Hepatocyte (in vitro differentiated cells): ENCODE results near the gene ATG16L1.

ENCODE experiments used
- EZH2 ChIP-seq: fragments of 200-600 bp; sonication (generic); IDR thresholded peaks from 2 replicates; pipeline ENCODE4 v1.6.1; 2016; ENCODE audit warnings: antibody characterized with exemption, mild to moderate bottlenecking, borderline replicate concordance
- EZH2phosphoT487 ChIP-seq: fragments of 200-600 bp; sonication (generic); IDR thresholded peaks from one replicate; pipeline ENCODE4 v1.6.1; 2018; ENCODE audit warnings: antibody characterized with exemption, mild to moderate bottlenecking, low read depth, moderate library complexity; ENCODE audit not compliant: unreplicated experiment, severe bottlenecking
- TF ChIP-seq, protein P1 (sequence below): fragments of 200-600 bp; sonication (generic); IDR thresholded peaks from 2 replicates; pipeline ENCODE4 v1.5.1; 2016; ENCODE audit warnings: antibody characterized with exemption, mild to moderate bottlenecking; ENCODE audit not compliant: poor library complexity

DNA sequence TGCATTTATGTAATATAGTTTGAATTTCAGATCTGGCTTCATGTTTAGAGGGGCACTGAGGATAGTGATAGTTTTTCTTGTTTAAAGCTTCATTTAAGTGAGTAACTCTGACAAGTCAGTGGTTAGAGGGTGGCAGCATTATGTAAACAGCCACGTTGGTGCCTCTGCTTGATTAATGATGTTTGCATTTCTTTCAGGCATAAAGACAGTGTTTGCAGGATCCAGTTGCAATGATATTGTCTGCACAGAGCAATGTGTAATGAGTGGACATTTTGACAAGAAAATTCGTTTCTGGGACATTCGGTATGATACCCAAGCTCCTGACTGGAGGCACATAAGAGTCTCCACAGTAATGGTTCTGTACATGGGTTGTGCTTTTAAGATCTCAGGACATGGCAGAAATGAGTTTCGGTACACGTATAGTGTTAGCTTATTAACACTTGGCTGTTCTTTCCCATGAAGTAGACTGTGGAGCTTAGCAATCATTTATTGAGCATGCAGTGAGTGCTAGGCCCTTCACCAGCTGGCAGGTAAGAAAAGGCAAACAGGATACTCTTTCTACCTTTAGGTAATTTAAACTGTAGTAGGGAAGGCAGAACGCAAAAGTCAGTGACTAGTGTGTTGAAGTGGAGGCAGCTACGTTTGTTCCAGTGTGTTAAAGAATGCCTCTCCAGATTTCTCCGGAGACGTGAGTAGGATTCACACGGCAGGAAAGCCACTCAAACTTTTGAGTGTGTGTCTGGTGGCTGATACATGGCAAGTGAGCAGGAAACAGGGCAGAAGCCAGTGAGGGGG lies 38.8 kb downstream of the ATG16L1 start:
- TF ChIP-seq EZH2 (no peak), EZH2phosphoT487 (no peak)
- TF ChIP-seq, protein P1, sequence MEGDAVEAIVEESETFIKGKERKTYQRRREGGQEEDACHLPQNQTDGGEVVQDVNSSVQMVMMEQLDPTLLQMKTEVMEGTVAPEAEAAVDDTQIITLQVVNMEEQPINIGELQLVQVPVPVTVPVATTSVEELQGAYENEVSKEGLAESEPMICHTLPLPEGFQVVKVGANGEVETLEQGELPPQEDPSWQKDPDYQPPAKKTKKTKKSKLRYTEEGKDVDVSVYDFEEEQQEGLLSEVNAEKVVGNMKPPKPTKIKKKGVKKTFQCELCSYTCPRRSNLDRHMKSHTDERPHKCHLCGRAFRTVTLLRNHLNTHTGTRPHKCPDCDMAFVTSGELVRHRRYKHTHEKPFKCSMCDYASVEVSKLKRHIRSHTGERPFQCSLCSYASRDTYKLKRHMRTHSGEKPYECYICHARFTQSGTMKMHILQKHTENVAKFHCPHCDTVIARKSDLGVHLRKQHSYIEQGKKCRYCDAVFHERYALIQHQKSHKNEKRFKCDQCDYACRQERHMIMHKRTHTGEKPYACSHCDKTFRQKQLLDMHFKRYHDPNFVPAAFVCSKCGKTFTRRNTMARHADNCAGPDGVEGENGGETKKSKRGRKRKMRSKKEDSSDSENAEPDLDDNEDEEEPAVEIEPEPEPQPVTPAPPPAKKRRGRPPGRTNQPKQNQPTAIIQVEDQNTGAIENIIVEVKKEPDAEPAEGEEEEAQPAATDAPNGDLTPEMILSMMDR, result no peak
